ENCODE results near the gene GALNT9.

Gene GALNT9

GRCh38 chr12:132146772-132147422 is 182.5 kb downstream of the GALNT9 start:
- no peak for DNase-seq (ENCODE audit: low read depth, low spot score)

Data from brain pericyte (primary cell).